HepG2 (cell line): ENCODE measurements around the gene TRANK1. TPM values are rescaled to one million over a fixed set of nuclear protein-coding genes. Genes with fewer than 3 reads are reported as not detected.
A peak's percentile ranks its signal among the peaks of the same experiment; 100 is the strongest.

Experiments used
- REPIN1 ChIP-seq: sonication (generic); formaldehyde crosslinking; IDR thresholded peaks from 2 replicates; pipeline ENCODE4 v1.8.0; 2022; ENCODE audit warnings: missing genetic modification reagents, low read depth, mild to moderate bottlenecking, borderline replicate concordance
- RXRB ChIP-seq: IDR thresholded peaks from 2 replicates; pipeline ENCODE4 v1.6.1; 2016; ENCODE audit warnings: borderline replicate concordance, missing genetic modification reagents, missing compliant biosample characterization
- ZBTB3 ChIP-seq: sonication (generic); formaldehyde crosslinking; IDR thresholded peaks from 2 replicates; pipeline ENCODE4 v1.4.0; 2020; ENCODE audit warnings: low read depth, mild to moderate bottlenecking, moderate library complexity, missing genetic modification reagents, borderline replicate concordance
- ZNF18 ChIP-seq: sonication (generic); formaldehyde crosslinking; IDR thresholded peaks from 2 replicates; pipeline ENCODE4 v1.8.0; 2022; ENCODE audit warnings: mild to moderate bottlenecking, missing genetic modification reagents; ENCODE audit not compliant: insufficient replicate concordance
- ZNF224 ChIP-seq: sonication (generic); formaldehyde crosslinking; IDR thresholded peaks from 2 replicates; pipeline ENCODE4 v1.5.0; 2020; ENCODE audit warnings: mild to moderate bottlenecking, missing genetic modification reagents
- ZNF30 ChIP-seq: sonication (generic); formaldehyde crosslinking; IDR thresholded peaks from 2 replicates; pipeline ENCODE4 v1.5.0; 2020; ENCODE audit warnings: mild to moderate bottlenecking, missing genetic modification reagents
- polyA plus RNA-seq, 8 experiments: library from polyadenylated mRNA; depleted of rRNA in 3 of 8; stranded (reverse) in 7 of 8; unstranded in 1 of 8; fragments of >200 nt; fragmentation: Illumina TruSeq in 4 of 8; extraction: Trizol in 4 of 8; gene quantifications; 2 replicates each; pipeline versions ENCODE4 v1.2.1 to v1.2.3, GENCODE V29; 2011 to 2016; ENCODE audit warnings: low read depth in 4 of 8, missing spikeins in 1 of 8, mixed read lengths in 1 of 8; ENCODE audit not compliant: insufficient read depth in 1 of 8
- total RNA-seq, 5 experiments: library from RNA; depleted of rRNA; stranded (reverse); fragments of >200 nt; fragmentation: Illumina TruSeq; extraction: Trizol; gene quantifications; 2 replicates each; pipeline ENCODE4 v1.2.3, GENCODE V29; 2016; ENCODE audit warnings: low read depth in 1 of 5
- TF ChIP-seq, protein P1 (sequence below): sonication (generic); formaldehyde crosslinking; IDR thresholded peaks from 2 replicates; pipeline ENCODE4 v1.5.1; 2020; ENCODE audit warnings: missing genetic modification reagents, mild to moderate bottlenecking, borderline replicate concordance
- TF ChIP-seq, protein P2 (sequence below), 2 experiments: IDR thresholded peaks; 2 replicates each; pipeline ENCODE4 v1.6.1; 2011 to 2012; ENCODE audit warnings: low read length in 2 of 2, borderline replicate concordance in 1 of 2, low read depth in 1 of 2, mild to moderate bottlenecking in 1 of 2, moderate library complexity in 1 of 2
- TF ChIP-seq, protein P3 (sequence below): sonication (generic); formaldehyde crosslinking; IDR thresholded peaks from 2 replicates; pipeline ENCODE4 v1.4.0; 2020; ENCODE audit warnings: mild to moderate bottlenecking, low read depth, missing genetic modification reagents
- TF ChIP-seq, protein P4 (sequence below): sonication (generic); formaldehyde crosslinking; IDR thresholded peaks from 2 replicates; pipeline ENCODE4 v1.4.0; 2020; ENCODE audit warnings: mild to moderate bottlenecking, missing genetic modification reagents
- TF ChIP-seq, protein P5 (sequence below): sonication (generic); formaldehyde crosslinking; IDR thresholded peaks from 2 replicates; pipeline ENCODE4 v1.4.0; 2020; ENCODE audit warnings: missing genetic modification reagents, borderline replicate concordance

Gene TRANK1
- total and polyA plus RNA-seq, 2 of the 13 experiments (the other 11 are each of a cell fraction or from before 2014, with no cell fraction given) = 0.13 to 0.32 TPM

GRCh38 chr3:36993326-36994283 lies 48.8 kb upstream of the TRANK1 start, which contains the start of gene MLH1 (continued):
- TF ChIP-seq, protein P1, sequence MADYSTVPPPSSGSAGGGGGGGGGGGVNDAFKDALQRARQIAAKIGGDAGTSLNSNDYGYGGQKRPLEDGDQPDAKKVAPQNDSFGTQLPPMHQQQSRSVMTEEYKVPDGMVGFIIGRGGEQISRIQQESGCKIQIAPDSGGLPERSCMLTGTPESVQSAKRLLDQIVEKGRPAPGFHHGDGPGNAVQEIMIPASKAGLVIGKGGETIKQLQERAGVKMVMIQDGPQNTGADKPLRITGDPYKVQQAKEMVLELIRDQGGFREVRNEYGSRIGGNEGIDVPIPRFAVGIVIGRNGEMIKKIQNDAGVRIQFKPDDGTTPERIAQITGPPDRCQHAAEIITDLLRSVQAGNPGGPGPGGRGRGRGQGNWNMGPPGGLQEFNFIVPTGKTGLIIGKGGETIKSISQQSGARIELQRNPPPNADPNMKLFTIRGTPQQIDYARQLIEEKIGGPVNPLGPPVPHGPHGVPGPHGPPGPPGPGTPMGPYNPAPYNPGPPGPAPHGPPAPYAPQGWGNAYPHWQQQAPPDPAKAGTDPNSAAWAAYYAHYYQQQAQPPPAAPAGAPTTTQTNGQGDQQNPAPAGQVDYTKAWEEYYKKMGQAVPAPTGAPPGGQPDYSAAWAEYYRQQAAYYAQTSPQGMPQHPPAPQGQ = no peak
- TF ChIP-seq RXRB (CRISPR knock-in tag) (no peak), ZNF224 (CRISPR knock-in tag) (no peak; the same call in 1 of the 2 replicates), ZNF18 (CRISPR knock-in tag) (no peak), ZNF30 (no peak), ZBTB3 (CRISPR knock-in tag) (0 out of 2 replicates have a peak, but pooled peaks have one; percentile 27), REPIN1 (CRISPR knock-in tag) (no peak; the same call in 1 of the 2 replicates)
- TF ChIP-seq, protein P2, sequence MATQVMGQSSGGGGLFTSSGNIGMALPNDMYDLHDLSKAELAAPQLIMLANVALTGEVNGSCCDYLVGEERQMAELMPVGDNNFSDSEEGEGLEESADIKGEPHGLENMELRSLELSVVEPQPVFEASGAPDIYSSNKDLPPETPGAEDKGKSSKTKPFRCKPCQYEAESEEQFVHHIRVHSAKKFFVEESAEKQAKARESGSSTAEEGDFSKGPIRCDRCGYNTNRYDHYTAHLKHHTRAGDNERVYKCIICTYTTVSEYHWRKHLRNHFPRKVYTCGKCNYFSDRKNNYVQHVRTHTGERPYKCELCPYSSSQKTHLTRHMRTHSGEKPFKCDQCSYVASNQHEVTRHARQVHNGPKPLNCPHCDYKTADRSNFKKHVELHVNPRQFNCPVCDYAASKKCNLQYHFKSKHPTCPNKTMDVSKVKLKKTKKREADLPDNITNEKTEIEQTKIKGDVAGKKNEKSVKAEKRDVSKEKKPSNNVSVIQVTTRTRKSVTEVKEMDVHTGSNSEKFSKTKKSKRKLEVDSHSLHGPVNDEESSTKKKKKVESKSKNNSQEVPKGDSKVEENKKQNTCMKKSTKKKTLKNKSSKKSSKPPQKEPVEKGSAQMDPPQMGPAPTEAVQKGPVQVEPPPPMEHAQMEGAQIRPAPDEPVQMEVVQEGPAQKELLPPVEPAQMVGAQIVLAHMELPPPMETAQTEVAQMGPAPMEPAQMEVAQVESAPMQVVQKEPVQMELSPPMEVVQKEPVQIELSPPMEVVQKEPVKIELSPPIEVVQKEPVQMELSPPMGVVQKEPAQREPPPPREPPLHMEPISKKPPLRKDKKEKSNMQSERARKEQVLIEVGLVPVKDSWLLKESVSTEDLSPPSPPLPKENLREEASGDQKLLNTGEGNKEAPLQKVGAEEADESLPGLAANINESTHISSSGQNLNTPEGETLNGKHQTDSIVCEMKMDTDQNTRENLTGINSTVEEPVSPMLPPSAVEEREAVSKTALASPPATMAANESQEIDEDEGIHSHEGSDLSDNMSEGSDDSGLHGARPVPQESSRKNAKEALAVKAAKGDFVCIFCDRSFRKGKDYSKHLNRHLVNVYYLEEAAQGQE (IDR thresholded peaks at IDR 0.05; ENCODE audit: borderline replicate concordance in 1 of 2, low read depth in 1 of 2, low read length in 2 of 2) = no peak
- TF ChIP-seq, protein P3, sequence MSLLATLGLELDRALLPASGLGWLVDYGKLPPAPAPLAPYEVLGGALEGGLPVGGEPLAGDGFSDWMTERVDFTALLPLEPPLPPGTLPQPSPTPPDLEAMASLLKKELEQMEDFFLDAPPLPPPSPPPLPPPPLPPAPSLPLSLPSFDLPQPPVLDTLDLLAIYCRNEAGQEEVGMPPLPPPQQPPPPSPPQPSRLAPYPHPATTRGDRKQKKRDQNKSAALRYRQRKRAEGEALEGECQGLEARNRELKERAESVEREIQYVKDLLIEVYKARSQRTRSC (CRISPR knock-in tag) = no peak
- TF ChIP-seq, protein P4, sequence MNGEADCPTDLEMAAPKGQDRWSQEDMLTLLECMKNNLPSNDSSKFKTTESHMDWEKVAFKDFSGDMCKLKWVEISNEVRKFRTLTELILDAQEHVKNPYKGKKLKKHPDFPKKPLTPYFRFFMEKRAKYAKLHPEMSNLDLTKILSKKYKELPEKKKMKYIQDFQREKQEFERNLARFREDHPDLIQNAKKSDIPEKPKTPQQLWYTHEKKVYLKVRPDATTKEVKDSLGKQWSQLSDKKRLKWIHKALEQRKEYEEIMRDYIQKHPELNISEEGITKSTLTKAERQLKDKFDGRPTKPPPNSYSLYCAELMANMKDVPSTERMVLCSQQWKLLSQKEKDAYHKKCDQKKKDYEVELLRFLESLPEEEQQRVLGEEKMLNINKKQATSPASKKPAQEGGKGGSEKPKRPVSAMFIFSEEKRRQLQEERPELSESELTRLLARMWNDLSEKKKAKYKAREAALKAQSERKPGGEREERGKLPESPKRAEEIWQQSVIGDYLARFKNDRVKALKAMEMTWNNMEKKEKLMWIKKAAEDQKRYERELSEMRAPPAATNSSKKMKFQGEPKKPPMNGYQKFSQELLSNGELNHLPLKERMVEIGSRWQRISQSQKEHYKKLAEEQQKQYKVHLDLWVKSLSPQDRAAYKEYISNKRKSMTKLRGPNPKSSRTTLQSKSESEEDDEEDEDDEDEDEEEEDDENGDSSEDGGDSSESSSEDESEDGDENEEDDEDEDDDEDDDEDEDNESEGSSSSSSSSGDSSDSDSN (CRISPR knock-in tag) = no peak
- TF ChIP-seq, protein P5, sequence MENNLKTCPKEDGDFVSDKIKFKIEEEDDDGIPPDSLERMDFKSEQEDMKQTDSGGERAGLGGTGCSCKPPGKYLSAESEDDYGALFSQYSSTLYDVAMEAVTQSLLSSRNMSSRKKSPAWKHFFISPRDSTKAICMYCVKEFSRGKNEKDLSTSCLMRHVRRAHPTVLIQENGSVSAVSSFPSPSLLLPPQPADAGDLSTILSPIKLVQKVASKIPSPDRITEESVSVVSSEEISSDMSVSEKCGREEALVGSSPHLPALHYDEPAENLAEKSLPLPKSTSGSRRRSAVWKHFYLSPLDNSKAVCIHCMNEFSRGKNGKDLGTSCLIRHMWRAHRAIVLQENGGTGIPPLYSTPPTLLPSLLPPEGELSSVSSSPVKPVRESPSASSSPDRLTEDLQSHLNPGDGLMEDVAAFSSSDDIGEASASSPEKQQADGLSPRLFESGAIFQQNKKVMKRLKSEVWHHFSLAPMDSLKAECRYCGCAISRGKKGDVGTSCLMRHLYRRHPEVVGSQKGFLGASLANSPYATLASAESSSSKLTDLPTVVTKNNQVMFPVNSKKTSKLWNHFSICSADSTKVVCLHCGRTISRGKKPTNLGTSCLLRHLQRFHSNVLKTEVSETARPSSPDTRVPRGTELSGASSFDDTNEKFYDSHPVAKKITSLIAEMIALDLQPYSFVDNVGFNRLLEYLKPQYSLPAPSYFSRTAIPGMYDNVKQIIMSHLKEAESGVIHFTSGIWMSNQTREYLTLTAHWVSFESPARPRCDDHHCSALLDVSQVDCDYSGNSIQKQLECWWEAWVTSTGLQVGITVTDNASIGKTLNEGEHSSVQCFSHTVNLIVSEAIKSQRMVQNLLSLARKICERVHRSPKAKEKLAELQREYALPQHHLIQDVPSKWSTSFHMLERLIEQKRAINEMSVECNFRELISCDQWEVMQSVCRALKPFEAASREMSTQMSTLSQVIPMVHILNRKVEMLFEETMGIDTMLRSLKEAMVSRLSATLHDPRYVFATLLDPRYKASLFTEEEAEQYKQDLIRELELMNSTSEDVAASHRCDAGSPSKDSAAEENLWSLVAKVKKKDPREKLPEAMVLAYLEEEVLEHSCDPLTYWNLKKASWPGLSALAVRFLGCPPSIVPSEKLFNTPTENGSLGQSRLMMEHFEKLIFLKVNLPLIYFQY = no peak
